ENCODE data around the gene TLCD2. TPM values are rescaled to one million over a fixed set of nuclear protein-coding genes. Genes with fewer than 3 reads are reported as not detected.
A peak's percentile ranks its signal among the peaks of the same experiment; 100 is the strongest.

The TLCD2 gene
- total RNA-seq, 1 donor from 2014 or later: 1.1 TPM

GRCh38 chr17:1754430-1755112 is 44.4 kb upstream of the TLCD2 start:
- no peak for DNase-seq (ENCODE audit: low read depth, low spot score)
- peaks cover 6% of the 10 kb centered on the region for H3K4me1 Mint-ChIP-seq
- H3K27me3 Mint-ChIP-seq (ENCODE audit: low read depth): no peaks in the 10 kb centered on the region
- H3K4me3 Mint-ChIP-seq: no peak overlapping the region
- no peaks in the 10 kb centered on the region for H3K9me3 Mint-ChIP-seq
- TF ChIP-seq, protein P1, sequence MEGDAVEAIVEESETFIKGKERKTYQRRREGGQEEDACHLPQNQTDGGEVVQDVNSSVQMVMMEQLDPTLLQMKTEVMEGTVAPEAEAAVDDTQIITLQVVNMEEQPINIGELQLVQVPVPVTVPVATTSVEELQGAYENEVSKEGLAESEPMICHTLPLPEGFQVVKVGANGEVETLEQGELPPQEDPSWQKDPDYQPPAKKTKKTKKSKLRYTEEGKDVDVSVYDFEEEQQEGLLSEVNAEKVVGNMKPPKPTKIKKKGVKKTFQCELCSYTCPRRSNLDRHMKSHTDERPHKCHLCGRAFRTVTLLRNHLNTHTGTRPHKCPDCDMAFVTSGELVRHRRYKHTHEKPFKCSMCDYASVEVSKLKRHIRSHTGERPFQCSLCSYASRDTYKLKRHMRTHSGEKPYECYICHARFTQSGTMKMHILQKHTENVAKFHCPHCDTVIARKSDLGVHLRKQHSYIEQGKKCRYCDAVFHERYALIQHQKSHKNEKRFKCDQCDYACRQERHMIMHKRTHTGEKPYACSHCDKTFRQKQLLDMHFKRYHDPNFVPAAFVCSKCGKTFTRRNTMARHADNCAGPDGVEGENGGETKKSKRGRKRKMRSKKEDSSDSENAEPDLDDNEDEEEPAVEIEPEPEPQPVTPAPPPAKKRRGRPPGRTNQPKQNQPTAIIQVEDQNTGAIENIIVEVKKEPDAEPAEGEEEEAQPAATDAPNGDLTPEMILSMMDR (conservative IDR thresholded peaks at IDR 0.05): no peak
- H3K27ac Mint-ChIP-seq (ENCODE audit: unreplicated experiment): peak overlapping the region; percentile 45
- no peaks in the 10 kb centered on the region for H3K36me3 Mint-ChIP-seq (ENCODE audit: low read depth)

GRCh38 chr17:1753767-1754429 is 43.7 kb upstream of the TLCD2 start:
- Mint-ChIP-seq H3K9me3 (no peaks in the 10 kb centered on the region), H3K36me3 (ENCODE audit: low read depth) (no peaks in the 10 kb centered on the region), H3K4me3 (no peak overlapping the region), H3K4me1 (peaks cover 6% of the 10 kb centered on the region), H3K27ac (ENCODE audit: unreplicated experiment) (no peak overlapping the region), H3K27me3 (ENCODE audit: low read depth) (no peaks in the 10 kb centered on the region)
- DNase-seq (ENCODE audit: low read depth, low spot score): no peak
- TF ChIP-seq, protein P1 (conservative IDR thresholded peaks at IDR 0.05): no peak

DNA sequence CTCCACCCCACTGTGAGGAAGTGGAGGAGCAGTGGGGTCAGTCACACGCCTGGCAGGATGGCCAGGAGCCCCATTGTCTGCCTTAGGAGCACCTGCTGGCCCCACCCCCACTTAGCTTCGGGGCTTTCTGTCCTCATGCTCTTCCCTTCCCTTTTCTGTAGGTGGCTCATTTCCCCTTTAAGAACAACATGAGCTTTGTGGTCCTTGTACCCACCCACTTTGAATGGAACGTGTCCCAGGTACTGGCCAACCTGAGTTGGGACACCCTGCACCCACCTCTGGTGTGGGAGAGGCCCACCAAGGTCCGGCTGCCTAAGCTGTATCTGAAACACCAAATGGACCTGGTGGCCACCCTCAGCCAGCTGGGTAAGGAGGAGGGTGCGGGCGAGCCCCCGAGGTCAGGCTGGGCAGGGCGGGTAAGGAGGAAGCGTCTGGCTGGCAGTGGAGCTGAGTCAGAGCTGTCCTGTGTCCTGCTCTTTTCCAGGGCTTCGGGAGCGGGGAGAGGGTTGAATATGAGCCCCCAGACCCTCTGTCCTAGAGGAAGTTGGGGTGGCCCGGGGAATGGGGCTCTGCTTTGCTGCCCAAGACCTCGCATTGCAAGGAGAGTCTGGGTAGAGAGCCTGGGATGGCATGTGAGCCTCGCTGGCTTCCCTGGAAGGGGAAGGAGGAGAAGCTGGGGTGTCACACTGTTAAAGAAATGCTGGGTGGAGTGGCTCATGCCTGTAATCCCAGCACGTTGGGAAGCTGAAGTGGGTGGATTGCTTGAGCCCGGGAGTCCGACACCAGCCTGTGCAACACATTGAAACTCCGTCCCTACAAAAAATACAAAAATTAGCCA is 42.5 kb upstream of the TLCD2 start:
- Mint-ChIP-seq H3K36me3 (ENCODE audit: low read depth) (no peaks in the 10 kb centered on the region), H3K27me3 (ENCODE audit: low read depth) (no peaks in the 10 kb centered on the region), H3K4me1 (peaks cover 6% of the 10 kb centered on the region), H3K4me3 (no peak overlapping the region), H3K9me3 (no peaks in the 10 kb centered on the region), H3K27ac (ENCODE audit: unreplicated experiment) (no peak overlapping the region)
- TF ChIP-seq, protein P1 (conservative IDR thresholded peaks at IDR 0.05): no peak
- no peak for DNase-seq (ENCODE audit: low read depth, low spot score)

GRCh38 chr17:1750628-1751027 is 40.5 kb upstream of the TLCD2 start:
- no peaks in the 10 kb centered on the region for H3K36me3 Mint-ChIP-seq (ENCODE audit: low read depth)
- TF ChIP-seq, protein P1 (conservative IDR thresholded peaks at IDR 0.05): no peak
- H3K27ac Mint-ChIP-seq (ENCODE audit: unreplicated experiment): no peak overlapping the region
- no peaks in the 10 kb centered on the region for H3K27me3 Mint-ChIP-seq (ENCODE audit: low read depth)
- no peak overlapping the region for H3K4me3 Mint-ChIP-seq
- DNase-seq (ENCODE audit: low read depth, low spot score): no peak
- no peaks in the 10 kb centered on the region for H3K9me3 Mint-ChIP-seq
- peaks cover under 1% of the 10 kb centered on the region for H3K4me1 Mint-ChIP-seq

DNA sequence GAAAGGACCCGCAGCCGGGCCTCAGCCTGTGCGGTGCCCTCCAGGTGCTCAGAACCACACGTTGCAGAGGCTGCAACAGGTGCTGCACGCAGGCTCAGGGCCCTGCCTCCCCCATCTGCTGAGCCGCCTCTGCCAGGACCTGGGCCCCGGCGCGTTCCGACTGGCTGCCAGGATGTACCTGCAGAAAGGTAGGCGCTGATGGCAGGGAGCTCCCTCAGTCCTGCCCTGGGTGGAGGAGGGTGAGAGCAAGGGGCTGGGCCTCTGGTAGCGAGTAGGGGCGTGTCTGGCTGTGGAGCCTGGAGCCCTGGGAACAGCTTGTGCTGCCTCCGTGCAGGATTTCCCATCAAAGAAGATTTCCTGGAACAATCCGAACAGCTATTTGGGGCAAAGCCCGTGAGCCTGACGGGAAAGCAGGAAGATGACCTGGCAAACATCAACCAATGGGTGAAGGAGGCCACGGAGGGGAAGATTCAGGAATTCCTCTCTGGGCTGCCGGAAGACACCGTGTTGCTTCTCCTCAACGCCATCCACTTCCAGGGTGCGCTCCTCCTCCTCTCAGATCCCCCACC is 36.9 kb upstream of the TLCD2 start:
- H3K4me3 Mint-ChIP-seq: no peak overlapping the region
- H3K36me3 Mint-ChIP-seq (ENCODE audit: low read depth): no peaks in the 10 kb centered on the region
- no peaks in the 10 kb centered on the region for H3K9me3 Mint-ChIP-seq
- no peak overlapping the region for H3K27ac Mint-ChIP-seq (ENCODE audit: unreplicated experiment)
- no peaks in the 10 kb centered on the region for H3K4me1 Mint-ChIP-seq
- TF ChIP-seq, protein P1 (conservative IDR thresholded peaks at IDR 0.05): no peak
- no peak for DNase-seq (ENCODE audit: low read depth, low spot score)
- no peaks in the 10 kb centered on the region for H3K27me3 Mint-ChIP-seq (ENCODE audit: low read depth)
